CD14-positive monocyte (primary cell): ENCODE results near the gene EML6. TPM values are rescaled to one million over a fixed set of nuclear protein-coding genes. Genes with fewer than 3 reads are reported as not detected.

ENCODE experiments used
- DNase-seq, 3 donors: peaks; one replicate each; pipeline ENCODE4 v3.0.0-alpha.2; 2011 to 2022
- H2AFZ ChIP-seq: 2 replicates; pipeline ENCODE4 v1.6.0; 2012; ENCODE audit warnings: mild to moderate bottlenecking, low read depth, low read length, inconsistent platforms; ENCODE audit not compliant: insufficient read depth, poor library complexity, severe bottlenecking
- H3K27ac ChIP-seq, 2 donors: 1 replicate in 1 of 2; 2 replicates in 1 of 2; pipeline ENCODE4 v1.5.1; 2012 to 2013; ENCODE audit warnings: low read length in 2 of 2, control low read depth in 1 of 2, inconsistent platforms in 1 of 2, low read depth in 1 of 2, mild to moderate bottlenecking in 1 of 2
- H3K27me3 ChIP-seq, 2 donors: one replicate each; pipeline versions ENCODE4 v1.6.0 to v1.6.1; 2011 to 2013; ENCODE audit warnings: low read length in 2 of 2; ENCODE audit not compliant: control insufficient read depth in 2 of 2, insufficient read depth in 2 of 2
- H3K36me3 ChIP-seq, 2 donors: replicated peaks in 1 of 2; 1 replicate in 1 of 2; 2 replicates in 1 of 2; pipeline versions ENCODE4 v1.5.1 to v1.6.1; 2012 to 2013; ENCODE audit warnings: low read length in 2 of 2, control low read depth in 1 of 2, inconsistent platforms in 1 of 2, mild to moderate bottlenecking in 1 of 2; ENCODE audit not compliant: insufficient read depth in 2 of 2, control insufficient read depth in 1 of 2
- H3K4me1 ChIP-seq, 2 donors: 1 replicate in 1 of 2; 2 replicates in 1 of 2; pipeline versions ENCODE4 v1.5.1 to v1.6.1; 2012 to 2013; ENCODE audit warnings: low read length in 2 of 2, control low read depth in 1 of 2, inconsistent platforms in 1 of 2, mild to moderate bottlenecking in 1 of 2, moderate library complexity in 1 of 2; ENCODE audit not compliant: insufficient read depth in 2 of 2, control insufficient read depth in 1 of 2
- H3K4me2 ChIP-seq: replicated peaks from 2 replicates; pipeline ENCODE3; 2012; ENCODE audit warnings: low read length, moderate library complexity, mild to moderate bottlenecking; ENCODE audit not compliant: poor library complexity, severe bottlenecking; ENCODE audit errors: extremely low read depth
- H3K4me3 ChIP-seq, 3 experiments: fragments of 200-600 bp in 1 of 3; sonication (generic) in 1 of 3; replicated peaks in 1 of 3; 1 replicate in 2 of 3; 2 replicates in 1 of 3; pipeline ENCODE4 v1.5.1; 2011 to 2013; ENCODE audit warnings: low read length in 3 of 3, mild to moderate bottlenecking in 3 of 3, control low read depth in 2 of 3, low read depth in 2 of 3, inconsistent platforms in 1 of 3, moderate library complexity in 1 of 3
- H3K79me2 ChIP-seq: 2 replicates; pipeline ENCODE4 v1.6.0; 2012; ENCODE audit warnings: mild to moderate bottlenecking, control low read depth, inconsistent platforms, low read length, moderate library complexity; ENCODE audit not compliant: insufficient read depth
- H3K9ac ChIP-seq: 2 replicates; pipeline ENCODE4 v1.6.0; 2017; ENCODE audit warnings: low read length, mild to moderate bottlenecking; ENCODE audit not compliant: insufficient read depth, poor library complexity, severe bottlenecking
- H3K9me3 ChIP-seq, 2 donors: replicated peaks in 1 of 2; 1 replicate in 1 of 2; 2 replicates in 1 of 2; pipeline versions ENCODE4 v1.5.1 to v1.6.1; 2012 to 2013; ENCODE audit warnings: low read length in 2 of 2, control low read depth in 1 of 2; ENCODE audit not compliant: control insufficient read depth in 1 of 2, insufficient read depth in 1 of 2
- H4K20me1 ChIP-seq: 2 replicates; pipeline ENCODE4 v1.6.0; 2012; ENCODE audit warnings: mild to moderate bottlenecking, low read length, control low read depth, moderate library complexity; ENCODE audit not compliant: insufficient read depth
- H3K27ac Mint-ChIP-seq, 7 donors: one replicate each; pipeline ENCODE4 v1.8.0; 2020; ENCODE audit warnings: mild to moderate bottlenecking in 7 of 7, mixed read lengths in 7 of 7, moderate library complexity in 6 of 7, inconsistent platforms in 2 of 7
- H3K27me3 Mint-ChIP-seq, 3 donors: one replicate each; pipeline ENCODE4 v1.8.0; 2021 to 2022; ENCODE audit warnings: low read depth in 3 of 3, mild to moderate bottlenecking in 3 of 3, mixed read lengths in 3 of 3, moderate library complexity in 3 of 3, inconsistent platforms in 1 of 3
- H3K36me3 Mint-ChIP-seq, 2 donors: one replicate each; pipeline ENCODE4 v1.8.0; 2020; ENCODE audit warnings: mixed read lengths in 2 of 2, inconsistent platforms in 1 of 2, mild to moderate bottlenecking in 1 of 2
- H3K4me1 Mint-ChIP-seq: one replicate; pipeline ENCODE4 v1.8.0; 2020; ENCODE audit warnings: mild to moderate bottlenecking, mixed read lengths
- H3K4me3 Mint-ChIP-seq, 2 donors: one replicate each; pipeline ENCODE4 v1.8.0; 2020; ENCODE audit warnings: mild to moderate bottlenecking in 2 of 2, mixed read lengths in 2 of 2, moderate library complexity in 1 of 2
- H3K9me3 Mint-ChIP-seq, 7 donors: one replicate each; pipeline ENCODE4 v1.8.0; 2020 to 2022; ENCODE audit warnings: mixed read lengths in 7 of 7, mild to moderate bottlenecking in 6 of 7, moderate library complexity in 6 of 7, inconsistent platforms in 2 of 7
- CTCF ChIP-seq: fragments of 200-600 bp; IDR thresholded peaks from one replicate; pipeline ENCODE4 v1.8.0; 2022; ENCODE audit warnings: antibody characterized with exemption, mild to moderate bottlenecking
- WGBS: methylation state at CpG from one replicate; pipeline ENCODE4 v1.1.5; 2013; ENCODE audit warnings: missing lambda C conversion rate; ENCODE audit not compliant: insufficient coverage; 5-methylcytosine and 5-hydroxymethylcytosine counted together
- intact Hi-C, 2 donors: fragments of 100-400 bp; cut with micrococcal nuclease; formaldehyde crosslinking; loops; one replicate each; pipeline versions ENCODE4 v1.15.0 to v1.15.1; 2023
- polyA plus RNA-seq, 3 donors: library from polyadenylated mRNA; depleted of rRNA in 1 of 3; unstranded in 2 of 3; stranded (reverse) in 1 of 3; fragments of 300-500 nt in 2 of 3; fragments of >200 nt in 1 of 3; fragmentation: Illumina TruSeq in 2 of 3; gene quantifications; 1 replicate in 2 of 3; 2 replicates in 1 of 3; pipeline ENCODE4 v1.2.3, GENCODE V29; 2012 to 2021

Gene EML6
- polyA plus RNA-seq, 3 donors: 0.79 TPM; not detected in 2

GRCh38 chr2:54813584-54813983 is 90.1 kb downstream of the EML6 start:
- 100% methylated on average over 1 of the region's 1 CpG for WGBS
- no peak overlapping the region for H3K4me3 Mint-ChIP-seq
- Histone ChIP-seq H3K27me3 (no peaks in the 10 kb centered on the region), H3K27ac (no peak overlapping the region), H3K36me3 (no peaks in the 10 kb centered on the region), H3K9ac (no peak overlapping the region), H3K4me3 (no peak overlapping the region), H3K79me2 (no peaks in the 10 kb centered on the region), H2AFZ (no peak overlapping the region), H3K4me1 (no peaks in the 10 kb centered on the region), H3K4me2 (no peak overlapping the region), H3K9me3 (no peaks in the 10 kb centered on the region), H4K20me1 (no peaks in the 10 kb centered on the region)
- no peak overlapping the region for H3K27ac Mint-ChIP-seq
- intact Hi-C loops: no loop called here
- H3K36me3 Mint-ChIP-seq: no peaks in the 10 kb centered on the region
- no peaks in the 10 kb centered on the region for H3K4me1 Mint-ChIP-seq
- H3K27me3 Mint-ChIP-seq: peaks cover 0 to 2% (median 2%) of the 10 kb centered on the region in 3 donors
- no peak for DNase-seq
- TF ChIP-seq CTCF: no peak
- peaks cover 0 to 2% (median 0%) of the 10 kb centered on the region in 7 donors for H3K9me3 Mint-ChIP-seq

GRCh38 chr2:54814389-54815147 is 91.1 kb downstream of the EML6 start:
- H3K4me3 Mint-ChIP-seq: no peak overlapping the region
- no peak for DNase-seq
- Histone ChIP-seq H4K20me1 (no peaks in the 10 kb centered on the region), H2AFZ (no peak overlapping the region), H3K36me3 (no peaks in the 10 kb centered on the region), H3K9me3 (no peaks in the 10 kb centered on the region), H3K4me1 (no peaks in the 10 kb centered on the region), H3K79me2 (no peaks in the 10 kb centered on the region), H3K9ac (no peak overlapping the region), H3K4me2 (no peak overlapping the region), H3K27ac (no peak overlapping the region), H3K4me3 (no peak overlapping the region), H3K27me3 (no peaks in the 10 kb centered on the region)
- peaks cover 0 to 2% (median 0%) of the 10 kb centered on the region in 7 donors for H3K9me3 Mint-ChIP-seq
- intact Hi-C loops: no loop called here
- WGBS: 86% methylated on average over 4 of the region's 9 CpGs
- peaks cover 0 to 2% (median 1%) of the 10 kb centered on the region in 3 donors for H3K27me3 Mint-ChIP-seq
- TF ChIP-seq CTCF: no peak
- no peaks in the 10 kb centered on the region for H3K36me3 Mint-ChIP-seq
- H3K27ac Mint-ChIP-seq: no peak overlapping the region
- H3K4me1 Mint-ChIP-seq: no peaks in the 10 kb centered on the region
